ENCODE results near the gene PPP2R2B.
A peak's percentile ranks its signal among the peaks of the same experiment; 100 is the strongest.

The PPP2R2B gene

DNA sequence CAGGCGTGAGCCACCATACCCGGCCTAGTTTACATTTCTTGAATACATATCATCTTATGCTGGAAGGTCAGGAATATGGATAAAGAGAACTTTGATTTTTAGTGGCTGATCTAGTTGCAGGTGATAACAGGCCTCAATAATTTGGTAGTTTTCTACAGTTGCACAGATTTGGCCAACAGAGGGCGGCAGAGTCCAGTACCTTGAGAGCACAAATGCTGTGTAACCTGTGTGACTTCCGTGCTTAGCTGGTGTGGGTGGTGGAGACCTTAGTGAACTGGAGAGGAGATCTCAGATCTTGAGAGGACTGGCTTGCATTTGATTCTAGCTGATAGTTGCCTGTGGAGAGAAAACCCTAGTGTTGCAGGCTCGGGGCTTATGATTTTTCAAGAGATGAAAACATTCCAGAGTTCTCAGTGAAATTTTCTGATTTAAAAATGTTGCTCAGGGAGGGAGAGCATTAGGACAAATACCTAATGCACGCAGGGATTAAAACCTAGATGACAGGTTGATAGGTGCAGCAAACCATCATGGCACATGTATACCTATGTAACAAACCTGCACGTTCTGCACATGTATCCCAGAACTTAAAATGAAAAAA is 345.2 kb downstream of the PPP2R2B start:
- peak; percentile 41 for DNase-seq

Data from NCI-H226 (cell line).